SK-N-SH (cell line): Measurements from ENCODE around the gene DOCK10. TPM values are rescaled to one million over a fixed set of nuclear protein-coding genes. Genes with fewer than 3 reads are reported as not detected.

ENCODE experiments used
- CTCF ChIA-PET: fragments of 300-600, 350-600 bp; formaldehyde crosslinking; extraction: SDS; loops from one replicate; lab custom pipeline; 2021; lab: Yijun Ruan, JAX
- POLR2A ChIA-PET: fragments of 350-600 bp; sonication (Branson Sonifier 250); formaldehyde crosslinking; extraction: SDS; loops from one replicate; lab custom pipeline; 2020; ENCODE audit warnings: antibody characterized with exemption, inconsistent platforms; lab: Yijun Ruan, JAX
- DNase-seq: peaks from one replicate; pipeline ENCODE4 v3.0.0; 2012
- H2AFZ ChIP-seq: fragments of 200-600 bp; sonication (generic); 2 replicates; pipeline ENCODE4 v1.8.1; 2016; ENCODE audit warnings: antibody characterized with exemption, mild to moderate bottlenecking, low read depth
- H3F3A ChIP-seq: fragments of 200-600 bp; sonication (generic); replicated peaks from 2 replicates; pipeline ENCODE3; 2016; ENCODE audit warnings: antibody characterized with exemption, mild to moderate bottlenecking; ENCODE audit not compliant: insufficient read depth
- H3K27ac ChIP-seq, 2 experiments: fragments of 200-500 bp in 1 of 2; fragments of 200-600 bp in 1 of 2; sonication (Bioruptor generic) in 1 of 2; sonication (generic), shearing (Covaris generic) in 1 of 2; 2 replicates each; pipeline versions ENCODE4 v1.5.1 to v1.6.1; 2014 to 2016; ENCODE audit warnings: low read depth in 2 of 2, inconsistent platforms in 1 of 2, low read length in 1 of 2, mild to moderate bottlenecking in 1 of 2, mixed read lengths in 1 of 2
- H3K27me3 ChIP-seq: fragments of 200-600 bp; sonication (generic), shearing (Covaris generic); 2 replicates; pipeline ENCODE4 v1.6.1; 2016; ENCODE audit warnings: mixed run types; ENCODE audit not compliant: insufficient read depth
- H3K36me3 ChIP-seq, 2 experiments: fragments of 200-500 bp in 1 of 2; fragments of 200-600 bp in 1 of 2; sonication (Bioruptor generic) in 1 of 2; sonication (generic) in 1 of 2; replicated peaks in 1 of 2; 2 replicates each; pipeline versions ENCODE3 to v1.5.1; 2014 to 2016; ENCODE audit warnings: low read length in 1 of 2, mild to moderate bottlenecking in 1 of 2; ENCODE audit not compliant: insufficient read depth in 2 of 2, control insufficient read depth in 1 of 2
- H3K4me1 ChIP-seq, 2 experiments: fragments of 200-500 bp in 1 of 2; fragments of 200-600 bp in 1 of 2; sonication (Bioruptor generic) in 1 of 2; sonication (generic), shearing (Covaris generic) in 1 of 2; 2 replicates each; pipeline versions ENCODE4 v1.5.1 to v1.6.1; 2014 to 2016; ENCODE audit warnings: low read depth in 1 of 2, low read length in 1 of 2, mixed run types in 1 of 2; ENCODE audit not compliant: insufficient read depth in 2 of 2, control insufficient read depth in 1 of 2
- H3K4me2 ChIP-seq: fragments of 200-600 bp; sonication (generic), shearing (Covaris generic); 2 replicates; pipeline ENCODE4 v1.6.1; 2017; ENCODE audit warnings: mixed run types
- H3K4me3 ChIP-seq, 2 experiments: fragments of 200-500 bp in 1 of 2; fragments of 200-600 bp in 1 of 2; sonication (Bioruptor generic) in 1 of 2; sonication (generic), shearing (Covaris generic) in 1 of 2; 2 replicates each; pipeline versions ENCODE4 v1.5.1 to v1.8.1; 2014 to 2016; ENCODE audit warnings: low read depth in 2 of 2, inconsistent platforms in 1 of 2, low read length in 1 of 2, mild to moderate bottlenecking in 1 of 2, mixed read lengths in 1 of 2, moderate library complexity in 1 of 2
- H3K79me2 ChIP-seq: fragments of 200-600 bp; sonication (generic); 2 replicates; pipeline ENCODE4 v1.8.1; 2017; ENCODE audit warnings: mild to moderate bottlenecking; ENCODE audit not compliant: insufficient read depth
- H3K9ac ChIP-seq: fragments of 200-600 bp; sonication (generic); 2 replicates; pipeline ENCODE4 v1.6.1; 2017; ENCODE audit warnings: mixed run types
- H3K9me2 ChIP-seq: fragments of 200-600 bp; sonication (generic); 2 replicates; pipeline ENCODE4 v1.6.1; 2017; ENCODE audit warnings: mixed run types
- H3K9me3 ChIP-seq: fragments of 200-600 bp; sonication (generic); 2 replicates; pipeline ENCODE4 v1.6.1; 2017; ENCODE audit warnings: mixed run types, mild to moderate bottlenecking, moderate library complexity
- H4K20me1 ChIP-seq: fragments of 200-600 bp; sonication (generic); 2 replicates; pipeline ENCODE4 v1.6.1; 2017; ENCODE audit warnings: mild to moderate bottlenecking, mixed run types; ENCODE audit not compliant: insufficient read depth
- CHD2 ChIP-seq: fragments of 150-350 bp; IDR thresholded peaks from 2 replicates; pipeline ENCODE4 v1.6.1; 2018; ENCODE audit warnings: low read length; ENCODE audit not compliant: partially characterized antibody
- CTCF ChIP-seq: fragments of 200-600 bp; sonication (generic); IDR thresholded peaks from 2 replicates; pipeline ENCODE4 v1.6.1; 2017; ENCODE audit warnings: antibody characterized with exemption, mild to moderate bottlenecking, moderate library complexity
- ELF1 ChIP-seq: IDR thresholded peaks from 2 replicates; pipeline ENCODE4 v1.4.0; 2012
- EP300 ChIP-seq, 2 experiments: IDR thresholded peaks; 2 replicates each; pipeline versions ENCODE4 v1.4.0 to v1.6.1; 2012; ENCODE audit warnings: borderline replicate concordance in 1 of 2, low read depth in 1 of 2, low read length in 1 of 2
- EZH2phosphoT487 ChIP-seq: fragments of 200-600 bp; sonication (generic); IDR thresholded peaks from 2 replicates; pipeline ENCODE4 v1.6.1; 2017; ENCODE audit warnings: low read depth, mixed run types, mild to moderate bottlenecking, antibody characterized with exemption, moderate library complexity, borderline replicate concordance
- FOXJ3 ChIP-seq: sonication (generic); formaldehyde crosslinking; IDR thresholded peaks from 2 replicates; pipeline ENCODE4 v1.5.1; 2020; ENCODE audit warnings: mild to moderate bottlenecking, missing genetic modification reagents
- FOXM1 ChIP-seq: IDR thresholded peaks from 2 replicates; pipeline ENCODE4 v1.4.0; 2012; ENCODE audit warnings: low read depth, mild to moderate bottlenecking
- GABPA ChIP-seq: IDR thresholded peaks from 2 replicates; pipeline ENCODE4 v1.4.0; 2012; ENCODE audit warnings: low read depth, mild to moderate bottlenecking
- IRF3 ChIP-seq: fragments of 150-350 bp; IDR thresholded peaks from 2 replicates; pipeline ENCODE4 v1.6.1; 2016; ENCODE audit warnings: mild to moderate bottlenecking, low read depth, low read length
- JUND ChIP-seq: IDR thresholded peaks from 2 replicates; pipeline ENCODE4 v1.4.0; 2012
- MXI1 ChIP-seq: IDR thresholded peaks from 2 replicates; pipeline ENCODE4 v1.6.1; 2012; ENCODE audit warnings: mild to moderate bottlenecking, low read depth, low read length, improper control_type of control experiment
- NRF1 ChIP-seq: IDR thresholded peaks from 2 replicates; pipeline ENCODE4 v1.6.1; 2012; ENCODE audit warnings: low read depth, mild to moderate bottlenecking, low read length
- PBX3 ChIP-seq: IDR thresholded peaks from 2 replicates; pipeline ENCODE4; 2012
- POLR2AphosphoS5 ChIP-seq: IDR thresholded peaks from 2 replicates; pipeline ENCODE4 v1.6.1; 2012; ENCODE audit warnings: low read depth, low read length
- RAD21 ChIP-seq: IDR thresholded peaks from 2 replicates; pipeline ENCODE4 v1.6.1; 2012; ENCODE audit warnings: mild to moderate bottlenecking, low read length
- RCOR1 ChIP-seq: fragments of 150-350 bp; IDR thresholded peaks from 2 replicates; pipeline ENCODE4 v1.6.1; 2017; ENCODE audit warnings: antibody characterized with exemption, low read length
- RFX5 ChIP-seq: IDR thresholded peaks from 2 replicates; pipeline ENCODE4 v1.6.1; 2012; ENCODE audit warnings: mild to moderate bottlenecking, improper control_type of control experiment, low read length
- RXRA ChIP-seq: IDR thresholded peaks from 2 replicates; pipeline ENCODE4 v1.4.0; 2012; ENCODE audit warnings: low read depth, mild to moderate bottlenecking, borderline replicate concordance
- SIN3A ChIP-seq: IDR thresholded peaks from 2 replicates; pipeline ENCODE4 v1.6.1; 2012; ENCODE audit warnings: low read depth, mild to moderate bottlenecking, low read length, moderate library complexity, borderline replicate concordance
- TAF1 ChIP-seq: IDR thresholded peaks from 2 replicates; pipeline ENCODE4 v1.6.1; 2012; ENCODE audit warnings: low read depth, mild to moderate bottlenecking, low read length, moderate library complexity, borderline replicate concordance
- TCF12 ChIP-seq: IDR thresholded peaks from 2 replicates; pipeline ENCODE4 v1.4.0; 2012
- TEAD4 ChIP-seq: IDR thresholded peaks from 2 replicates; pipeline ENCODE4 v1.4.0; 2012; ENCODE audit warnings: mild to moderate bottlenecking, borderline replicate concordance; ENCODE audit not compliant: insufficient read depth
- USF1 ChIP-seq: IDR thresholded peaks from 2 replicates; pipeline ENCODE4 v1.4.0; 2012; ENCODE audit warnings: low read depth, borderline replicate concordance
- WGBS: methylation state at CpG from one replicate; pipeline ENCODE4 v1.1.6; 2017; ENCODE audit warnings: low lambda C conversion rate; 5-methylcytosine and 5-hydroxymethylcytosine counted together
- polyA plus RNA-seq, 3 experiments: library from polyadenylated mRNA; depleted of rRNA; stranded (reverse); fragments of >200 nt; gene quantifications; 2 replicates each; pipeline ENCODE4 v1.2.3, GENCODE V29; 2012

The DOCK10 gene
- polyA plus RNA-seq, 1 of the 3 experiments (the other 2 are of a cell fraction) = 24.1 TPM

- no peak overlapping the region for H2AFZ ChIP-seq
- H3K4me3 ChIP-seq = no peak overlapping the region
- H3K79me2 ChIP-seq = no peaks in the 10 kb centered on the region
- TF ChIP-seq RAD21 = no peak
- no peak for TF ChIP-seq MXI1
- TF ChIP-seq GABPA = no peak
- TF ChIP-seq RFX5 = no peak
- TF ChIP-seq FOXM1 = no peak
- TF ChIP-seq CHD2 = no peak
- no peak for TF ChIP-seq USF1
- no peak for TF ChIP-seq RXRA
- TF ChIP-seq NRF1 = no peak
- TF ChIP-seq ELF1 = no peak
- TF ChIP-seq FOXJ3 = no peak
- no peak for TF ChIP-seq IRF3
- no peak for TF ChIP-seq RCOR1
- no peak overlapping the region for H3K4me2 ChIP-seq
- H3K9me3 ChIP-seq = no peaks in the 10 kb centered on the region
- H3F3A ChIP-seq = no peaks in the 10 kb centered on the region
- CTCF ChIA-PET = no interaction called here
- H3K4me1 ChIP-seq = peaks cover 4 to 10% of the 10 kb centered on the region in 2 experiments; a peak in 3 of 4 replicates
- peaks cover 22 to 77% of the 10 kb centered on the region in 2 experiments for H3K36me3 ChIP-seq
- 80% methylated on average over 1 of the region's 1 CpG for WGBS
- H4K20me1 ChIP-seq = no peaks in the 10 kb centered on the region
- H3K27me3 ChIP-seq = no peaks in the 10 kb centered on the region
- no peak for DNase-seq
- H3K9ac ChIP-seq = no peak overlapping the region
- POLR2A ChIA-PET = no interaction called here
- H3K27ac ChIP-seq = no peak overlapping the region
- no peaks in the 10 kb centered on the region for H3K9me2 ChIP-seq
These were observed 170.5 kb downstream of the DOCK10 start for GRCh38 chr2:224871813-224872212.

- Histone ChIP-seq H3K9me3 (no peaks in the 10 kb centered on the region), H3K9me2 (no peaks in the 10 kb centered on the region), H3K27me3 (no peaks in the 10 kb centered on the region), H2AFZ (no peak overlapping the region), H3K27ac (peak overlapping the region in 1 of 2 experiments; percentile 64; a peak in 2 of 4 replicates), H3F3A (no peaks in the 10 kb centered on the region), H3K4me3 (no peak overlapping the region), H3K9ac (no peak overlapping the region), H3K79me2 (no peaks in the 10 kb centered on the region), H4K20me1 (no peaks in the 10 kb centered on the region), H3K36me3 (peaks cover 20 to 72% of the 10 kb centered on the region in 2 experiments), H3K4me1 (peaks cover 6 to 10% of the 10 kb centered on the region in 2 experiments; a peak in 3 of 4 replicates), H3K4me2 (no peak overlapping the region)
- CTCF ChIA-PET = no interaction called here
- DNase-seq = no peak
- POLR2A ChIA-PET = no interaction called here
- TF ChIP-seq POLR2AphosphoS5 (no peak), IRF3 (no peak), SIN3A (no peak), TAF1 (no peak), RFX5 (no peak), TEAD4 (no peak), EZH2phosphoT487 (no peak), TCF12 (no peak), CTCF (no peak), EP300 (IDR thresholded peaks at IDR 0.05; ENCODE audit: borderline replicate concordance in 1 of 2, low read depth in 1 of 2, low read length in 1 of 2) (no peak), GABPA (no peak), USF1 (no peak), FOXM1 (no peak), ELF1 (no peak), PBX3 (no peak), JUND (no peak)
These were observed 171.9 kb downstream of the DOCK10 start for GRCh38 chr2:224870341-224870740.
